CD4-positive, alpha-beta memory T cell (primary cell): ENCODE results near the gene SPATS2L. TPM values are rescaled to one million over a fixed set of nuclear protein-coding genes. Genes with fewer than 3 reads are reported as not detected.

Experiments
- CTCF ChIA-PET: fragments of 350-600 bp; sonication (Branson Sonifier 250); formaldehyde crosslinking; loops from one replicate; lab custom pipeline; 2021; ENCODE audit warnings: inconsistent platforms; ENCODE audit not compliant: partially characterized antibody; lab: Charles Lee
- POLR2A ChIA-PET: fragments of 350-600 bp; sonication (Branson Sonifier 250); formaldehyde crosslinking; loops from one replicate; lab custom pipeline; 2021; ENCODE audit not compliant: partially characterized antibody; lab: Charles Lee
- DNase-seq, 5 donors: peaks; one replicate each; pipeline versions ENCODE4 v3.0.0 to v3.0.0-alpha.2; 2020 to 2022; ENCODE audit warnings: mixed read lengths in 1 of 5
- H3K27ac ChIP-seq: one replicate; pipeline ENCODE4 v1.7.0; 2013; ENCODE audit warnings: low read depth, low read length
- H3K27me3 ChIP-seq: 2 replicates; pipeline ENCODE4 v1.7.0; 2013; ENCODE audit warnings: mild to moderate bottlenecking, low read length, moderate library complexity; ENCODE audit not compliant: insufficient read depth
- H3K36me3 ChIP-seq: 2 replicates; pipeline ENCODE4 v1.7.0; 2013; ENCODE audit warnings: mild to moderate bottlenecking, low read length, moderate library complexity; ENCODE audit not compliant: insufficient read depth
- H3K4me1 ChIP-seq: 2 replicates; pipeline ENCODE4 v1.7.0; 2013; ENCODE audit warnings: mild to moderate bottlenecking, low read length, moderate library complexity; ENCODE audit not compliant: insufficient read depth
- H3K4me3 ChIP-seq, 2 donors: one replicate each; pipeline ENCODE4 v1.7.0; 2013; ENCODE audit warnings: low read length in 2 of 2, mild to moderate bottlenecking in 1 of 2
- H3K9me3 ChIP-seq, 2 donors: one replicate each; pipeline ENCODE4 v1.7.0; 2013; ENCODE audit warnings: low read length in 2 of 2, control low read depth in 1 of 2; ENCODE audit not compliant: control insufficient read depth in 1 of 2
- H3K27ac Mint-ChIP-seq, 7 donors: one replicate each; pipeline ENCODE4 v1.8.0; 2020 to 2021; ENCODE audit warnings: mixed read lengths in 7 of 7, mild to moderate bottlenecking in 6 of 7, inconsistent platforms in 3 of 7, moderate library complexity in 3 of 7
- H3K27me3 Mint-ChIP-seq, 2 donors: one replicate each; pipeline ENCODE4 v1.8.0; 2020 to 2021; ENCODE audit warnings: mixed read lengths in 2 of 2
- H3K36me3 Mint-ChIP-seq, 2 donors: one replicate each; pipeline ENCODE4 v1.8.0; 2020 to 2021; ENCODE audit warnings: mixed read lengths in 2 of 2, inconsistent platforms in 1 of 2, mild to moderate bottlenecking in 1 of 2
- H3K4me1 Mint-ChIP-seq, 4 donors: one replicate each; pipeline ENCODE4 v1.8.0; 2020 to 2021; ENCODE audit warnings: mixed read lengths in 4 of 4, mild to moderate bottlenecking in 1 of 4
- H3K4me3 Mint-ChIP-seq, 8 donors: one replicate each; pipeline ENCODE4 v1.8.0; 2020 to 2021; ENCODE audit warnings: mixed read lengths in 8 of 8, mild to moderate bottlenecking in 7 of 8, moderate library complexity in 6 of 8, inconsistent platforms in 3 of 8
- H3K9me3 Mint-ChIP-seq, 8 donors: one replicate each; pipeline ENCODE4 v1.8.0; 2020 to 2021; ENCODE audit warnings: mixed read lengths in 8 of 8, mild to moderate bottlenecking in 5 of 8, inconsistent platforms in 3 of 8, moderate library complexity in 1 of 8
- intact Hi-C: fragments of 100-400 bp; cut with micrococcal nuclease; formaldehyde crosslinking; loops from one replicate; pipeline ENCODE4 v1.15.1; 2023
- polyA plus RNA-seq, 2 donors: library from polyadenylated mRNA; unstranded; fragments of 300-500 nt; fragmentation: Illumina TruSeq; gene quantifications; one replicate each; pipeline ENCODE4 v1.2.3, GENCODE V29; 2021
- total RNA-seq, 2 experiments: library from RNA; stranded (reverse); gene quantifications; one replicate each; pipeline ENCODE4 v1.2.3, GENCODE V29; 2021

SPATS2L gene
- total and polyA plus RNA-seq, 4 experiments from 2014 or later = 5.2 to 6.6 (median 6.0) TPM

- Histone ChIP-seq H3K27me3 (no peaks in the 10 kb centered on the region), H3K36me3 (no peaks in the 10 kb centered on the region), H3K4me3 (no peak overlapping the region), H3K9me3 (no peaks in the 10 kb centered on the region), H3K4me1 (peaks cover 4% of the 10 kb centered on the region), H3K27ac (no peak overlapping the region)
- no peak for DNase-seq
- Mint-ChIP-seq H3K27me3 (peaks cover 0 to 4% of the 10 kb centered on the region in 2 donors), H3K4me1 (peaks cover 7 to 18% (median 10%) of the 10 kb centered on the region in 4 donors), H3K4me3 (no peak overlapping the region), H3K27ac (peak overlapping the region in 1 of 7 donors; percentile 10), H3K9me3 (peaks cover 0 to 2% (median 0%) of the 10 kb centered on the region in 8 donors), H3K36me3 (peaks cover 0 to 7% of the 10 kb centered on the region in 2 donors)
- POLR2A ChIA-PET = no interaction called here
- CTCF ChIA-PET = interaction anchor here (2.0 kb wide), 1 partner anchor 324 kb away, joined by 4 read pairs; no protein-coding TSS in a partner anchor
- intact Hi-C loops = loop anchor here (5.0 kb wide), 1 partner anchor 322 kb away; no protein-coding TSS in a partner anchor
Observed at GRCh38 chr2:200309296-200310049, 3.0 kb downstream of the SPATS2L start.

- peaks cover 0 to 4% of the 10 kb centered on the region in 2 donors for H3K27me3 Mint-ChIP-seq
- peaks cover 7 to 18% (median 9%) of the 10 kb centered on the region in 4 donors for H3K4me1 Mint-ChIP-seq
- Histone ChIP-seq H3K36me3 (no peaks in the 10 kb centered on the region), H3K27ac (no peak overlapping the region), H3K4me3 (no peak overlapping the region), H3K27me3 (no peaks in the 10 kb centered on the region), H3K9me3 (no peaks in the 10 kb centered on the region), H3K4me1 (peaks cover 4% of the 10 kb centered on the region)
- H3K27ac Mint-ChIP-seq = peak overlapping the region in 1 of 7 donors; percentile 4
- no peak for DNase-seq
- H3K4me3 Mint-ChIP-seq = peak overlapping the region in 1 of 8 donors; percentile 16
- peaks cover 0 to 2% (median 0%) of the 10 kb centered on the region in 8 donors for H3K9me3 Mint-ChIP-seq
- intact Hi-C loops = no loop called here
- CTCF ChIA-PET = no interaction called here
- POLR2A ChIA-PET = no interaction called here
- peaks cover 0 to 7% of the 10 kb centered on the region in 2 donors for H3K36me3 Mint-ChIP-seq
Observed at GRCh38 chr2:200310545-200310971, 4.1 kb downstream of the SPATS2L start.

- no peaks in the 10 kb centered on the region for H3K36me3 ChIP-seq
- H3K27ac Mint-ChIP-seq = no peak overlapping the region
- no peak for DNase-seq
- H3K4me1 Mint-ChIP-seq = peaks cover 2 to 14% (median 5%) of the 10 kb centered on the region in 4 donors
- H3K9me3 ChIP-seq = no peaks in the 10 kb centered on the region
- H3K9me3 Mint-ChIP-seq = peaks cover 0 to under 1% (median 0%) of the 10 kb centered on the region in 8 donors
- H3K4me3 Mint-ChIP-seq = no peak overlapping the region
- intact Hi-C loops = no loop called here
- H3K27ac ChIP-seq = no peak overlapping the region
- H3K4me1 ChIP-seq = peaks cover under 1% of the 10 kb centered on the region
- H3K27me3 ChIP-seq = no peaks in the 10 kb centered on the region
- no peak overlapping the region for H3K4me3 ChIP-seq
- ChIA-PET CTCF (interaction anchor here (0.5 to 1.3 kb wide), 2 partner anchors 44 to 159 kb away, joined by 3 read pairs; no protein-coding TSS in a partner anchor), POLR2A (no interaction called here)
- peaks cover 0 to 4% of the 10 kb centered on the region in 2 donors for H3K36me3 Mint-ChIP-seq
- peaks cover 0 to 4% of the 10 kb centered on the region in 2 donors for H3K27me3 Mint-ChIP-seq
Observed at GRCh38 chr2:200311139-200311538, 4.6 kb downstream of the SPATS2L start.

- intact Hi-C loops = no loop called here
- CTCF ChIA-PET = no interaction called here
- Histone ChIP-seq H3K9me3 (no peaks in the 10 kb centered on the region), H3K27ac (no peak overlapping the region), H3K36me3 (no peaks in the 10 kb centered on the region), H3K4me3 (no peak overlapping the region), H3K27me3 (no peaks in the 10 kb centered on the region), H3K4me1 (no peaks in the 10 kb centered on the region)
- Mint-ChIP-seq H3K36me3 (no peaks in the 10 kb centered on the region), H3K27ac (no peak overlapping the region), H3K4me1 (no peaks in the 10 kb centered on the region), H3K27me3 (peaks cover 1 to 2% of the 10 kb centered on the region in 2 donors), H3K4me3 (no peak overlapping the region), H3K9me3 (no peaks in the 10 kb centered on the region)
- POLR2A ChIA-PET = no interaction called here
- no peak for DNase-seq
Observed at GRCh38 chr2:200314976-200315567, 8.6 kb downstream of the SPATS2L start.

GRCh38 chr2:200317975-200318374 is 11.5 kb downstream of the SPATS2L start:
- CTCF ChIA-PET = no interaction called here
- Histone ChIP-seq H3K9me3 (no peaks in the 10 kb centered on the region), H3K27ac (no peak overlapping the region), H3K4me1 (no peaks in the 10 kb centered on the region), H3K27me3 (no peaks in the 10 kb centered on the region), H3K4me3 (no peak overlapping the region), H3K36me3 (no peaks in the 10 kb centered on the region)
- H3K4me1 Mint-ChIP-seq = peaks cover 0 to 9% (median under 1%) of the 10 kb centered on the region in 4 donors
- POLR2A ChIA-PET = no interaction called here
- H3K9me3 Mint-ChIP-seq = no peaks in the 10 kb centered on the region
- no peak overlapping the region for H3K27ac Mint-ChIP-seq
- peaks cover 1 to 2% of the 10 kb centered on the region in 2 donors for H3K27me3 Mint-ChIP-seq
- H3K4me3 Mint-ChIP-seq = no peak overlapping the region
- no peak for DNase-seq
- no peaks in the 10 kb centered on the region for H3K36me3 Mint-ChIP-seq
- intact Hi-C loops = no loop called here

GRCh38 chr2:200318940-200319435 is 12.5 kb downstream of the SPATS2L start:
- intact Hi-C loops = no loop called here
- Histone ChIP-seq H3K27me3 (no peaks in the 10 kb centered on the region), H3K27ac (no peak overlapping the region), H3K4me1 (no peaks in the 10 kb centered on the region), H3K4me3 (no peak overlapping the region), H3K36me3 (no peaks in the 10 kb centered on the region), H3K9me3 (no peaks in the 10 kb centered on the region)
- no peaks in the 10 kb centered on the region for H3K9me3 Mint-ChIP-seq
- peak overlapping the region in 1 of 7 donors; percentile 63 for H3K27ac Mint-ChIP-seq
- no peak for DNase-seq
- no peak overlapping the region for H3K4me3 Mint-ChIP-seq
- peaks cover 0 to 9% (median under 1%) of the 10 kb centered on the region in 4 donors for H3K4me1 Mint-ChIP-seq
- H3K36me3 Mint-ChIP-seq = no peaks in the 10 kb centered on the region
- peaks cover 1 to 2% of the 10 kb centered on the region in 2 donors for H3K27me3 Mint-ChIP-seq
- ChIA-PET POLR2A (no interaction called here), CTCF (no interaction called here)
